Transverse colon (tissue), 3 donors: Measurements from ENCODE around the gene ARHGAP44.

ENCODE experiments used
- CTCF ChIP-seq, 5 experiments: fragments of 200-600 bp in 3 of 5; fragments of 450-650 bp in 2 of 5; sonication (generic) in 3 of 5; IDR thresholded peaks; 1 replicate in 2 of 5; 2 replicates in 3 of 5; pipeline ENCODE4 v1.5.1; 2016 to 2017; ENCODE audit warnings: antibody characterized with exemption in 5 of 5, inconsistent platforms in 3 of 5, mild to moderate bottlenecking in 2 of 5, moderate library complexity in 1 of 5
- EP300 ChIP-seq: sonication (generic); formaldehyde crosslinking; IDR thresholded peaks from one replicate; pipeline ENCODE4 v1.6.1; 2017; ENCODE audit warnings: antibody characterized with exemption, low read depth
- POLR2A ChIP-seq: fragments of 450-650 bp; IDR thresholded peaks from one replicate; pipeline ENCODE4 v1.6.1; 2016; ENCODE audit warnings: antibody characterized with exemption, mild to moderate bottlenecking, moderate library complexity

- TF ChIP-seq POLR2A, result no peak
- no peak for TF ChIP-seq CTCF (IDR thresholded peaks at IDR 0.05)
- no peak for TF ChIP-seq EP300
Measured at GRCh38 chr17:13025687-13026086, 236.4 kb downstream of the ARHGAP44 start.
